ENCODE measurements around the gene RASA3. TPM values are rescaled to one million over a fixed set of nuclear protein-coding genes. Genes with fewer than 3 reads are reported as not detected.

RASA3 gene
- total RNA-seq, 1 experiment from 2014 or later = 22.3 TPM

GRCh38 chr13:114079601-114080536 lies 52.6 kb downstream of the RASA3 start:
- Mint-ChIP-seq H3K36me3 (peaks cover 14% of the 10 kb centered on the region), H3K27me3 (ENCODE audit: low read depth) (no peaks in the 10 kb centered on the region), H3K4me3 (no peak overlapping the region), H3K9me3 (peaks cover 12% of the 10 kb centered on the region; the same call in 1 of the 2 replicates), H3K4me1 (0 out of 2 replicates have a peak, but pooled peaks cover 5% of the 10 kb centered on the region), H3K27ac (no peak overlapping the region)
- ATAC-seq (no peak), DNase-seq (ENCODE audit: low spot score) (peak; percentile 9)
- ChIA-PET CTCF (no interaction called here), POLR2A (no interaction called here)
- TF ChIP-seq SMAD4 (CRISPR knock-in tag; IDR thresholded peaks at IDR 0.05) (no peak), TEAD4 (CRISPR knock-in tag; IDR thresholded peaks at IDR 0.05) (no peak), PRDM15 (CRISPR knock-in tag; IDR thresholded peaks at IDR 0.05) (no peak), ZNF138 (CRISPR knock-in tag; conservative IDR thresholded peaks at IDR 0.05) (no peak), ETV6 (CRISPR knock-in tag; IDR thresholded peaks at IDR 0.05) (no peak), ZNF416 (CRISPR knock-in tag; IDR thresholded peaks at IDR 0.05) (no peak), GRHL2 (CRISPR knock-in tag; IDR thresholded peaks at IDR 0.05; ENCODE audit: insufficient replicate concordance, severe bottlenecking) (no peak), IRF2 (CRISPR knock-in tag; IDR thresholded peaks at IDR 0.05; ENCODE audit: borderline replicate concordance, low read depth) (no peak), CREM (CRISPR knock-in tag; IDR thresholded peaks at IDR 0.05) (no peak)
- TF ChIP-seq, protein P1, sequence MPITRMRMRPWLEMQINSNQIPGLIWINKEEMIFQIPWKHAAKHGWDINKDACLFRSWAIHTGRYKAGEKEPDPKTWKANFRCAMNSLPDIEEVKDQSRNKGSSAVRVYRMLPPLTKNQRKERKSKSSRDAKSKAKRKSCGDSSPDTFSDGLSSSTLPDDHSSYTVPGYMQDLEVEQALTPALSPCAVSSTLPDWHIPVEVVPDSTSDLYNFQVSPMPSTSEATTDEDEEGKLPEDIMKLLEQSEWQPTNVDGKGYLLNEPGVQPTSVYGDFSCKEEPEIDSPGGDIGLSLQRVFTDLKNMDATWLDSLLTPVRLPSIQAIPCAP (CRISPR knock-in tag; IDR thresholded peaks at IDR 0.05) = no peak
- TF ChIP-seq, protein P2, sequence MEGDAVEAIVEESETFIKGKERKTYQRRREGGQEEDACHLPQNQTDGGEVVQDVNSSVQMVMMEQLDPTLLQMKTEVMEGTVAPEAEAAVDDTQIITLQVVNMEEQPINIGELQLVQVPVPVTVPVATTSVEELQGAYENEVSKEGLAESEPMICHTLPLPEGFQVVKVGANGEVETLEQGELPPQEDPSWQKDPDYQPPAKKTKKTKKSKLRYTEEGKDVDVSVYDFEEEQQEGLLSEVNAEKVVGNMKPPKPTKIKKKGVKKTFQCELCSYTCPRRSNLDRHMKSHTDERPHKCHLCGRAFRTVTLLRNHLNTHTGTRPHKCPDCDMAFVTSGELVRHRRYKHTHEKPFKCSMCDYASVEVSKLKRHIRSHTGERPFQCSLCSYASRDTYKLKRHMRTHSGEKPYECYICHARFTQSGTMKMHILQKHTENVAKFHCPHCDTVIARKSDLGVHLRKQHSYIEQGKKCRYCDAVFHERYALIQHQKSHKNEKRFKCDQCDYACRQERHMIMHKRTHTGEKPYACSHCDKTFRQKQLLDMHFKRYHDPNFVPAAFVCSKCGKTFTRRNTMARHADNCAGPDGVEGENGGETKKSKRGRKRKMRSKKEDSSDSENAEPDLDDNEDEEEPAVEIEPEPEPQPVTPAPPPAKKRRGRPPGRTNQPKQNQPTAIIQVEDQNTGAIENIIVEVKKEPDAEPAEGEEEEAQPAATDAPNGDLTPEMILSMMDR (IDR thresholded peaks at IDR 0.05) = no peak
- TF ChIP-seq, protein P3, sequence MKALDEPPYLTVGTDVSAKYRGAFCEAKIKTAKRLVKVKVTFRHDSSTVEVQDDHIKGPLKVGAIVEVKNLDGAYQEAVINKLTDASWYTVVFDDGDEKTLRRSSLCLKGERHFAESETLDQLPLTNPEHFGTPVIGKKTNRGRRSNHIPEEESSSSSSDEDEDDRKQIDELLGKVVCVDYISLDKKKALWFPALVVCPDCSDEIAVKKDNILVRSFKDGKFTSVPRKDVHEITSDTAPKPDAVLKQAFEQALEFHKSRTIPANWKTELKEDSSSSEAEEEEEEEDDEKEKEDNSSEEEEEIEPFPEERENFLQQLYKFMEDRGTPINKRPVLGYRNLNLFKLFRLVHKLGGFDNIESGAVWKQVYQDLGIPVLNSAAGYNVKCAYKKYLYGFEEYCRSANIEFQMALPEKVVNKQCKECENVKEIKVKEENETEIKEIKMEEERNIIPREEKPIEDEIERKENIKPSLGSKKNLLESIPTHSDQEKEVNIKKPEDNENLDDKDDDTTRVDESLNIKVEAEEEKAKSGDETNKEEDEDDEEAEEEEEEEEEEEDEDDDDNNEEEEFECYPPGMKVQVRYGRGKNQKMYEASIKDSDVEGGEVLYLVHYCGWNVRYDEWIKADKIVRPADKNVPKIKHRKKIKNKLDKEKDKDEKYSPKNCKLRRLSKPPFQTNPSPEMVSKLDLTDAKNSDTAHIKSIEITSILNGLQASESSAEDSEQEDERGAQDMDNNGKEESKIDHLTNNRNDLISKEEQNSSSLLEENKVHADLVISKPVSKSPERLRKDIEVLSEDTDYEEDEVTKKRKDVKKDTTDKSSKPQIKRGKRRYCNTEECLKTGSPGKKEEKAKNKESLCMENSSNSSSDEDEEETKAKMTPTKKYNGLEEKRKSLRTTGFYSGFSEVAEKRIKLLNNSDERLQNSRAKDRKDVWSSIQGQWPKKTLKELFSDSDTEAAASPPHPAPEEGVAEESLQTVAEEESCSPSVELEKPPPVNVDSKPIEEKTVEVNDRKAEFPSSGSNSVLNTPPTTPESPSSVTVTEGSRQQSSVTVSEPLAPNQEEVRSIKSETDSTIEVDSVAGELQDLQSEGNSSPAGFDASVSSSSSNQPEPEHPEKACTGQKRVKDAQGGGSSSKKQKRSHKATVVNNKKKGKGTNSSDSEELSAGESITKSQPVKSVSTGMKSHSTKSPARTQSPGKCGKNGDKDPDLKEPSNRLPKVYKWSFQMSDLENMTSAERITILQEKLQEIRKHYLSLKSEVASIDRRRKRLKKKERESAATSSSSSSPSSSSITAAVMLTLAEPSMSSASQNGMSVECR (CRISPR knock-in tag; IDR thresholded peaks at IDR 0.05; ENCODE audit: borderline replicate concordance) = no peak
